C4-2B (cell line): ENCODE data around the gene AK5.

Source experiments
- H3K27ac ChIP-seq: fragments of 450-650 bp; 2 replicates; pipeline ENCODE4 v1.5.1; 2017
- CTCF ChIP-seq: fragments of 450-650 bp; conservative IDR thresholded peaks from 2 replicates; pipeline ENCODE4 v1.5.1; 2017; ENCODE audit warnings: mild to moderate bottlenecking
- ZFX ChIP-seq: fragments of 450-650 bp; IDR thresholded peaks from 2 replicates; pipeline ENCODE4 v1.6.1; 2017

Gene AK5

GRCh38 chr1:77250126-77250525, 31.7 kb upstream of the AK5 start:
- H3K27ac ChIP-seq: no peak overlapping the region
- TF ChIP-seq CTCF: no peak
- TF ChIP-seq ZFX: no peak

GRCh38 chr1:77253211-77253610, 28.6 kb upstream of the AK5 start:
- TF ChIP-seq CTCF (no peak), ZFX (no peak)

GRCh38 chr1:77263708-77264107, 18.1 kb upstream of the AK5 start:
- peak overlapping the region; percentile 52; the same call in 1 of the 2 replicates for H3K27ac ChIP-seq

More at GRCh38 chr1:77253211-77253610, 28.6 kb upstream of the AK5 start:
- no peak overlapping the region for H3K27ac ChIP-seq

GRCh38 chr1:77265180-77265579, 16.6 kb upstream of the AK5 start:
- H3K27ac ChIP-seq: peak overlapping the region; percentile 47; the same call in 1 of the 2 replicates
- TF ChIP-seq CTCF (no peak), ZFX (no peak)

More at GRCh38 chr1:77263708-77264107, 18.1 kb upstream of the AK5 start:
- TF ChIP-seq CTCF: no peak

- no peak overlapping the region for H3K27ac ChIP-seq
- no peak for TF ChIP-seq ZFX
- TF ChIP-seq CTCF: no peak
These were observed 14.8 kb upstream of the AK5 start for GRCh38 chr1:77267035-77267434.

- no peak for TF ChIP-seq CTCF
- no peak for TF ChIP-seq ZFX
- H3K27ac ChIP-seq: no peak overlapping the region
These were observed 9.8 kb upstream of the AK5 start for GRCh38 chr1:77271852-77272580.

- TF ChIP-seq ZFX (no peak), CTCF (no peak)
- H3K27ac ChIP-seq: no peak overlapping the region
These were observed 7.9 kb upstream of the AK5 start for GRCh38 chr1:77273891-77274290.
